Fibroblast of the aortic adventitia (primary cell): Measurements from ENCODE around the gene PNLIPRP2. TPM values are rescaled to one million over a fixed set of nuclear protein-coding genes. Genes with fewer than 3 reads are reported as not detected.

Experiments used
- DNase-seq: peaks from one replicate; pipeline ENCODE4 v3.0.0-alpha.2; 2010; ENCODE audit warnings: low read depth
- H3K4me3 ChIP-seq: 2 replicates; pipeline ENCODE4 v1.5.1; 2011; ENCODE audit warnings: low read depth, mild to moderate bottlenecking, control low read depth, low read length, moderate library complexity
- total RNA-seq: library from RNA; depleted of rRNA; stranded (reverse); fragments of >200 nt; gene quantifications from 2 replicates; pipeline ENCODE4 v1.2.3, GENCODE V29; 2012; ENCODE audit warnings: low replicate concordance
- TF ChIP-seq, protein P1 (sequence below): IDR thresholded peaks from 2 replicates; pipeline ENCODE4 v1.5.1; 2011; ENCODE audit warnings: mild to moderate bottlenecking, low read length, control low read depth, inconsistent platforms; ENCODE audit not compliant: insufficient read depth

Gene PNLIPRP2
- total RNA-seq, 1 donor: not detected

DNA sequence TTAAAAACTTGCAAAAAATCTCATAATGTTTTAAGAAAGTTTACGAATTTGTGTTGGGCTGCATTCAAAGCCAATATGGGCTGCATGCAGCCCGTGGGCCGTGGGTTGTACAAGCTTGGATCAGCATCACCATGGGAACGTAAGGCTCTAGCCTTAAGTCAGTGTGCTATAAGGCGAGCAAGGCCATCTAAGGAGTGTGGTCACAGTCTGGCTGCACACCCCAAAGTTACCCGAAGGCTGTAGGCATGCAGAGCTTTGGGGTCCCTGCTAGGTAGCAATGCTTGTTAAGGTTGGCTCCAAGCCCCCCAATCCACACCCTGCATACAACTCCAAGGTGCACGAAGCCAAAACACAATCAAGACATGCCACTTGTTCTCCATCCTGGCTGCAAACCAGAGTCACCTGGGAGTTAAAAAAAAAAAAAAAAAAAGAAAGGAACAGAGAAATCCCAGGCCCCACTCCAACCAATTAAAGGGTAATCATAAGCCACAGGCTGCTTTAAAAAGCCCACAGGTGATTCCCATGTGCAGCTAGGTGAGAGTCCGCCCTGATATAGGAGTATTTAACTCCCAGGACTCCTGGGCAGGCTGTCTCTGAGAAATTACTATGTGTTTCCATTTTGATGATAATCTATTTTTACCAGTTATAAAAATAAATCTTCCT, 8.5 kb upstream of the PNLIPRP2 start:
- TF ChIP-seq, protein P1, sequence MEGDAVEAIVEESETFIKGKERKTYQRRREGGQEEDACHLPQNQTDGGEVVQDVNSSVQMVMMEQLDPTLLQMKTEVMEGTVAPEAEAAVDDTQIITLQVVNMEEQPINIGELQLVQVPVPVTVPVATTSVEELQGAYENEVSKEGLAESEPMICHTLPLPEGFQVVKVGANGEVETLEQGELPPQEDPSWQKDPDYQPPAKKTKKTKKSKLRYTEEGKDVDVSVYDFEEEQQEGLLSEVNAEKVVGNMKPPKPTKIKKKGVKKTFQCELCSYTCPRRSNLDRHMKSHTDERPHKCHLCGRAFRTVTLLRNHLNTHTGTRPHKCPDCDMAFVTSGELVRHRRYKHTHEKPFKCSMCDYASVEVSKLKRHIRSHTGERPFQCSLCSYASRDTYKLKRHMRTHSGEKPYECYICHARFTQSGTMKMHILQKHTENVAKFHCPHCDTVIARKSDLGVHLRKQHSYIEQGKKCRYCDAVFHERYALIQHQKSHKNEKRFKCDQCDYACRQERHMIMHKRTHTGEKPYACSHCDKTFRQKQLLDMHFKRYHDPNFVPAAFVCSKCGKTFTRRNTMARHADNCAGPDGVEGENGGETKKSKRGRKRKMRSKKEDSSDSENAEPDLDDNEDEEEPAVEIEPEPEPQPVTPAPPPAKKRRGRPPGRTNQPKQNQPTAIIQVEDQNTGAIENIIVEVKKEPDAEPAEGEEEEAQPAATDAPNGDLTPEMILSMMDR: no peak
- H3K4me3 ChIP-seq: no peak overlapping the region
- DNase-seq: no peak

DNA sequence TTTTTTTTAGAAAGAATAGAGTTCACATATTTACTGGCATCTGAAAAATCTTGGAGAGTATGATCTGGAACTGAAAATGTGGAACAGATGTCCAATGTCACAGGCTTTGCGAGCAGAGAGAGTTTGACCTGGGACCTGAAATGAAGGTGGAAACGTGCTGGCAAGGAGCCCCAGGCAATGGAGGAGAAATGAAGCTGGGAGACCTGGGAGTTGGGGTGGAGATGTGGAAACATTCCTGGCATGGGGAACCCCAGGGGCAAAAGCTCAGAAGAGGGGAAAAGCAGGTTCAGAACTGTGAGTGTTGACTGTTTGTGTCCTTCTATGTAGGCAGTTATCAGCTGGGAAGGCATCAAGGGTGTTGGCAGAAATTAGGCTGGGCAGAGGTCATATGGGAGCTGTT, 7.3 kb upstream of the PNLIPRP2 start:
- TF ChIP-seq, protein P1: no peak
- H3K4me3 ChIP-seq: no peak overlapping the region
- no peak for DNase-seq

DNA sequence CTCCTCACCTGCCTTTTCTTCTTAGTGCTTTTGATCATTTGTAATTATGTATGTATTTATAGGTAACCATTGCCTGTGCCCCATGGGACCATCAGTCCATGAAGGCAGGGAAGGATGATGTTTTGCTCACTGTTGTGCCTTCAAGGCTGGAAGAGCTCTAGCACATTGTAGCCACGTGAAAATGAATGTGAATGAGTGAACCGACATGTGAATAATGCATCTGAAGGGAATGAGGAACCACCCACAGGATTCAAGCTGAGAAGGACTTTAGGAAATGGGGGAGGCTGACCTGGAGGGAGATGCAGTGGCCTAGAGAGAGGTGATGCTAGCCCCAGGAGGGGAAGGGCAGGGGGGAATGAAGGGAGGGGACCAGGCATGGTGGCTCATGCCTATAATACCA, 6.0 kb upstream of the PNLIPRP2 start:
- TF ChIP-seq, protein P1: no peak
- H3K4me3 ChIP-seq: no peak overlapping the region
- DNase-seq: no peak

DNA sequence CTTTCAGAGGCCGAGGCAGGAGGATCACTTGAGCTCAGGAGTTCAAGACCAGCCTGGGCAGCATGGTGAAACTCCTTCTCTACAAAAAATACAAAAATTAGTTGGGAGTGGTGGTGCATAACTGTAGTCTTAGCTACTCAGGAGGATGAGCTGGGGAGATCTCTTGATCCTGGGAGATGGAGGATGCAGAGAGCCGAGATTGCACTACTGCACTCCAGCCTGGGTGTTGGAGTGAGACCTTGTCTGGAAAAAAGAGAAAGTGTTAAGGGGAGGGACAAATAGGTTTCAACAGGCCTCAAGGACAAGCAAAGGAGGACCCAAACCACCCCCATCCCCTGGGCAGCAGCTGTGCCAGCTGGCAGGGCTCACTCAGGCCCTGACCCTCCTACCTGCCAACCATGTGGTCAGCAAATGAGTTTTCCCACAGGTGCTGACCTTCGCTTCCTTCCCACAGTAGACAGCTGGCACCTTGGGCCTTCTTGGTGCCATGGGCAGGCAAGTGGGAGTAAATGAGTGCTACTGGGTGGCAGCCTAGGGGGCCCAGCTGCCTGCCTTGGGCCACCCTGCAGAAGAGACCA, 5.5 kb upstream of the PNLIPRP2 start:
- no peak for DNase-seq
- H3K4me3 ChIP-seq: no peak overlapping the region
- TF ChIP-seq, protein P1: no peak

DNA sequence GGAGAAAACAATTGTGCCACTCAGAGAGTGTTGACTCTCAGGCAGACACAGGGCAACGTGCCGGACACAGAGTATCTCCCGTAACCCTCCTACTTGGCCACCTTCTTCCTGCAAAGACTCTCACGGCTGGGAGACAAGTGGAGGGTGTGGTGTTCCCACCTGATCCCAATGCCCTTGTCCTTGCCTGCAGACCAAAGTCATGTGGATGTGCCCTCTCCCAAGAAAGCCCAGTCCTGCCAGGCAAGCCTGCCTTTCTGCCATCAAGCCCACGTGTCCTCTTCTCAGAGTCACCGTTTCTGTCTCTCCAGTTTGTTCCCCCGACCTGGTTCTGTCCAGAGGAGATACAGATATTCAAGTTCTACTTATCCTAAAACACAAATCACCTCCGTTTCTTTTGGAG, 723 bp downstream of the PNLIPRP2 start:
- H3K4me3 ChIP-seq: no peak overlapping the region
- TF ChIP-seq, protein P1: no peak
- no peak for DNase-seq

DNA sequence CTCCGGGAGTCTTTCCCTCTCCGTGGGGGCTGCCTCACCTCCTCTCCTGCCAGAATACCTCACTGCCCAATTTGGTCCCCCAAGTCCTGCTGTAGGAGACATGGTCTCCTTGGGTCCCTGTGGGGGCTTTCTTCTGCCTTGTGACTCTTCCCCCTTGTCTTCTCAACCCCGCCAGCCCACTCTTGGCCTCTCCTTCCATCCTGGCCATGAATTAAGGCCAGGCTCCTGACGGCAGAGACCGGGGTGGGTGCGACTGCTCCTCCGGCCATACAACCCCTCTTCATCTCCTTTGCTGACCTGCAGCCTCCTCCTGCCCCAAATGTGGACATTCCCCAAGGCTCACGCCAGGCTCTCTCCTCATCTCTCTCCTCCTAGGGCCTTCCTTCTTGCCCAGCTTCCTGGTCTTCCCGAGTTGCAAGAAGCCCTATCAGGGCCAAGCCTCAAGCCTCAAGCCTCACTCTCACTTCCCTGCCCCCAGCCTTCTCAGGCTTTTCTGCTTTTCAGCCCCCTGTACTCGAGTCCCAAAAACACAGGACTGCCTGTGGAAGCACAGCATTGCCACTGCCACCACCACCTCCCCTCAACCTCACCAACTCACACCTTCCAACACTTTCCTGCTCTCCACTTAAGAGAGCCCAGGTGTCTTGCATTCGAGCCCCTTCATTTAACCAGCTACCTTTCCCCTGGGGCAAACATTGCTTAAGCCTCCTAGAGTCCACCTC, 1.3 kb downstream of the PNLIPRP2 start:
- TF ChIP-seq, protein P1: no peak
- no peak overlapping the region for H3K4me3 ChIP-seq

More for the DNA sequence above, 1.3 kb downstream of the PNLIPRP2 start:
- DNase-seq: no peak
